ENCODE measurements around the gene LRRC8C.

DNA sequence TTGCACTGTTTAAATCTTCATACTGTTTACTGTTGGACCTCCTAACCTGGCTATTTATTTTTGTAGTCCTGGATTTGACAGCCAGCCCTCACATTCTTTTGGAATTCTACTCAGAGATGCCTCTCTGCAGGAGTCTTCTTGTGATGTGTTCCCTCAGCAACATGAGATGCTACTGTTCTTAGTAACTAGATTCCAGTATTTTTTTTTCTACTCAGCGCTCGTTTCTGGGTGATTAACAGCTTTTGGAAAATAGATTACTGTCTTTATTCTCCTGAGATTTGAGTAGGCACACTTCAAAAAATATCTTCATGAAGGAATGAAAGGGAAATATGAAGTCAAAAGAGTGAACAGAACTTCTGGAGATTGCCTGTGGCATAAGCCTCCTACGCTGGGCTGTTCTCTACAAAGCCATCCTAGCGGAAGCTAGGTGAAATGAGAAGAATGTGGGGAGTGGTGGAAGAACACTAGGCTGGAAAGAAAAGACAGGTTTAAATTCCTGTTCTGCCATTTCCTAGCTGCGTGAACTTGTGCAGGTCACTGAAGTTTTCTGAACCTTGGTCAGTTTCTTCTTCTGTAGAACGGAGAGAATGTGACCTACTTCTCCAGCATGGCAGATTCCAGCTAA lies 75.9 kb downstream of the LRRC8C start:
- TF ChIP-seq POLR2A (IDR thresholded peaks at IDR 0.05; ENCODE audit: low read depth, low read length) (no peak), POLR2AphosphoS5 (IDR thresholded peaks at IDR 0.05; ENCODE audit: low read depth, low read length) (no peak), TAF1 (IDR thresholded peaks at IDR 0.05; ENCODE audit: low read depth, low read length) (no peak), PAX5 (IDR thresholded peaks at IDR 0.05; ENCODE audit: insufficient read depth, low read length, severe bottlenecking) (no peak), POU2F2 (IDR thresholded peaks at IDR 0.05; ENCODE audit: low read depth, low read length) (no peak)

Measured in GM12891 (cell line).